ENCODE results near the gene IRF2. TPM values are rescaled to one million over a fixed set of nuclear protein-coding genes. Genes with fewer than 3 reads are reported as not detected.

IRF2 gene
- total and polyA plus RNA-seq, 2 donors (not counting 1 experiment from before 2014, with no cell fraction given), result 67.8 to 68.2 TPM

GRCh38 chr4:184451726-184452125 is 22.6 kb downstream of the IRF2 start:
- CTCF ChIA-PET, result interaction anchor here (0.9 kb wide), 1 partner anchor 9 kb away, joined by 3 read pairs; no protein-coding TSS in a partner anchor
- no peak overlapping the region for H3K4me3 Mint-ChIP-seq
- Histone ChIP-seq H3K27me3 (replicated peaks in 1 of 4; ENCODE audit: control extremely low read depth in 1 of 4, control insufficient read depth in 3 of 4, insufficient read depth in 4 of 4, low read length in 3 of 4) (no peaks in the 10 kb centered on the region), H3K4me3 (ENCODE audit: control extremely low read depth in 1 of 5, extremely low read depth in 1 of 5, insufficient read depth in 1 of 5, low read depth in 2 of 5, low read length in 4 of 5) (no peak overlapping the region), H3K79me2 (ENCODE audit: control insufficient read depth, insufficient read depth, low read length) (peaks cover 99% of the 10 kb centered on the region), H4K20me1 (ENCODE audit: control insufficient read depth, insufficient read depth, low read length, poor library complexity, severe bottlenecking) (peaks cover 86% of the 10 kb centered on the region), H3K9me3 (ENCODE audit: control extremely low read depth in 1 of 3, control insufficient read depth in 2 of 3, insufficient read depth in 1 of 3, low read length in 2 of 3) (no peaks in the 10 kb centered on the region), H3K9ac (ENCODE audit: low read length) (no peak overlapping the region), H3K36me3 (replicated peaks in 1 of 2; ENCODE audit: control extremely low read depth in 1 of 2, control insufficient read depth in 1 of 2, extremely low read depth in 1 of 2, insufficient read depth in 2 of 2, low read length in 1 of 2) (peaks cover 4 to 35% of the 10 kb centered on the region in 2 experiments), H3K27ac (ENCODE audit: low read length in 2 of 2) (peak overlapping the region in 1 of 2 donors; percentile 50), H3K4me1 (ENCODE audit: control insufficient read depth in 2 of 2, insufficient read depth in 2 of 2, low read length in 2 of 2) (peaks cover 83% of the 10 kb centered on the region in 2 donors), H2AFZ (ENCODE audit: insufficient read depth, low read depth, low read length, poor library complexity, severe bottlenecking) (no peak overlapping the region), H3K4me2 (replicated peaks; ENCODE audit: low read depth, low read length, poor library complexity, severe bottlenecking) (peak overlapping the region; percentile 26)
- peaks cover 84% of the 10 kb centered on the region for H3K4me1 Mint-ChIP-seq
- POLR2A ChIA-PET, result interaction anchor here (0.6 kb wide), 1 partner anchor 54 kb away, joined by 3 read pairs; no protein-coding TSS in a partner anchor
- DNase-seq (no peak), ATAC-seq (ENCODE audit: low read depth) (no peak)
- no peak for TF ChIP-seq EZH2 (IDR thresholded peaks at IDR 0.05; ENCODE audit: borderline replicate concordance, insufficient read depth, low read depth, low read length, poor library complexity, severe bottlenecking)
- TF ChIP-seq CTCF (IDR thresholded peaks at IDR 0.05), result no peak
- H3K27ac Mint-ChIP-seq, result peak overlapping the region; percentile 65
- no peaks in the 10 kb centered on the region for H3K27me3 Mint-ChIP-seq
- intact Hi-C loops (cut with micrococcal nuclease), result loop anchor here (5.0 kb wide), 1 partner anchor 104 kb away; no protein-coding TSS in a partner anchor
- H3K9me3 Mint-ChIP-seq (ENCODE audit: insufficient read depth), result no peaks in the 10 kb centered on the region

GRCh38 chr4:184450743-184451535 is 23.4 kb downstream of the IRF2 start:
- no peak for TF ChIP-seq CTCF (IDR thresholded peaks at IDR 0.05)
- no peak for TF ChIP-seq EZH2 (IDR thresholded peaks at IDR 0.05; ENCODE audit: borderline replicate concordance, insufficient read depth, low read depth, low read length, poor library complexity, severe bottlenecking)
- Mint-ChIP-seq H3K27ac (peak overlapping the region; percentile 77), H3K4me1 (peaks cover 85% of the 10 kb centered on the region), H3K27me3 (no peaks in the 10 kb centered on the region), H3K4me3 (peak overlapping the region; percentile 55), H3K9me3 (ENCODE audit: insufficient read depth) (no peaks in the 10 kb centered on the region)
- H3K4me3 ChIP-seq (ENCODE audit: control extremely low read depth in 1 of 5, extremely low read depth in 1 of 5, insufficient read depth in 1 of 5, low read depth in 2 of 5, low read length in 4 of 5), result no peak overlapping the region
- ATAC-seq (ENCODE audit: low read depth), result no peak
- ChIA-PET CTCF (interaction anchor here (0.9 to 1.4 kb wide), 2 partner anchors 10 to 187 kb away, joined by 3 read pairs; no protein-coding TSS in a partner anchor), POLR2A (no interaction called here)
- peaks cover 4 to 33% of the 10 kb centered on the region in 2 experiments for H3K36me3 ChIP-seq (replicated peaks in 1 of 2; ENCODE audit: control extremely low read depth in 1 of 2, control insufficient read depth in 1 of 2, extremely low read depth in 1 of 2, insufficient read depth in 2 of 2, low read length in 1 of 2)
- no peak for DNase-seq
- H3K27me3 ChIP-seq (replicated peaks in 1 of 4; ENCODE audit: control extremely low read depth in 1 of 4, control insufficient read depth in 3 of 4, insufficient read depth in 4 of 4, low read length in 3 of 4), result no peaks in the 10 kb centered on the region
- peaks cover 86% of the 10 kb centered on the region for H4K20me1 ChIP-seq (ENCODE audit: control insufficient read depth, insufficient read depth, low read length, poor library complexity, severe bottlenecking)
- H3K79me2 ChIP-seq (ENCODE audit: control insufficient read depth, insufficient read depth, low read length), result peaks cover 99% of the 10 kb centered on the region
- H3K9ac ChIP-seq (ENCODE audit: low read length), result no peak overlapping the region
- no peak overlapping the region for H2AFZ ChIP-seq (ENCODE audit: insufficient read depth, low read depth, low read length, poor library complexity, severe bottlenecking)
- H3K4me1 ChIP-seq (ENCODE audit: control insufficient read depth in 2 of 2, insufficient read depth in 2 of 2, low read length in 2 of 2), result peaks cover 82 to 84% of the 10 kb centered on the region in 2 donors
- H3K9me3 ChIP-seq (ENCODE audit: control extremely low read depth in 1 of 3, control insufficient read depth in 2 of 3, insufficient read depth in 1 of 3, low read length in 2 of 3), result no peaks in the 10 kb centered on the region
- WGBS (ENCODE audit: insufficient coverage), result 75% methylated on average over 4 of the region's 8 CpGs
- intact Hi-C loops (cut with micrococcal nuclease), result loop anchor here (5.0 kb wide), 1 partner anchor 104 kb away; no protein-coding TSS in a partner anchor
- peak overlapping the region; percentile 26 for H3K4me2 ChIP-seq (replicated peaks; ENCODE audit: low read depth, low read length, poor library complexity, severe bottlenecking)
- H3K27ac ChIP-seq (ENCODE audit: low read length in 2 of 2), result peak overlapping the region in 1 of 2 donors; percentile 50
